Effector CD8-positive, alpha-beta T cell (primary cell): ENCODE data around the gene RHBDF1.
A peak's percentile ranks its signal among the peaks of the same experiment; 100 is the strongest.

Experiments
- DNase-seq: peaks from one replicate; lab custom pipeline; 2025; lab: John Stamatoyannopoulos, UW
- total RNA-seq, 4 experiments: gene quantifications; one replicate each; lab custom pipeline; 2026; lab: John Stamatoyannopoulos, UW

The RHBDF1 gene, protein sequence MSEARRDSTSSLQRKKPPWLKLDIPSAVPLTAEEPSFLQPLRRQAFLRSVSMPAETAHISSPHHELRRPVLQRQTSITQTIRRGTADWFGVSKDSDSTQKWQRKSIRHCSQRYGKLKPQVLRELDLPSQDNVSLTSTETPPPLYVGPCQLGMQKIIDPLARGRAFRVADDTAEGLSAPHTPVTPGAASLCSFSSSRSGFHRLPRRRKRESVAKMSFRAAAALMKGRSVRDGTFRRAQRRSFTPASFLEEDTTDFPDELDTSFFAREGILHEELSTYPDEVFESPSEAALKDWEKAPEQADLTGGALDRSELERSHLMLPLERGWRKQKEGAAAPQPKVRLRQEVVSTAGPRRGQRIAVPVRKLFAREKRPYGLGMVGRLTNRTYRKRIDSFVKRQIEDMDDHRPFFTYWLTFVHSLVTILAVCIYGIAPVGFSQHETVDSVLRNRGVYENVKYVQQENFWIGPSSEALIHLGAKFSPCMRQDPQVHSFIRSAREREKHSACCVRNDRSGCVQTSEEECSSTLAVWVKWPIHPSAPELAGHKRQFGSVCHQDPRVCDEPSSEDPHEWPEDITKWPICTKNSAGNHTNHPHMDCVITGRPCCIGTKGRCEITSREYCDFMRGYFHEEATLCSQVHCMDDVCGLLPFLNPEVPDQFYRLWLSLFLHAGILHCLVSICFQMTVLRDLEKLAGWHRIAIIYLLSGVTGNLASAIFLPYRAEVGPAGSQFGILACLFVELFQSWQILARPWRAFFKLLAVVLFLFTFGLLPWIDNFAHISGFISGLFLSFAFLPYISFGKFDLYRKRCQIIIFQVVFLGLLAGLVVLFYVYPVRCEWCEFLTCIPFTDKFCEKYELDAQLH
- 0.19 to 1.4 (median 0.70) reads per million in 4 experiments for total RNA-seq

DNA sequence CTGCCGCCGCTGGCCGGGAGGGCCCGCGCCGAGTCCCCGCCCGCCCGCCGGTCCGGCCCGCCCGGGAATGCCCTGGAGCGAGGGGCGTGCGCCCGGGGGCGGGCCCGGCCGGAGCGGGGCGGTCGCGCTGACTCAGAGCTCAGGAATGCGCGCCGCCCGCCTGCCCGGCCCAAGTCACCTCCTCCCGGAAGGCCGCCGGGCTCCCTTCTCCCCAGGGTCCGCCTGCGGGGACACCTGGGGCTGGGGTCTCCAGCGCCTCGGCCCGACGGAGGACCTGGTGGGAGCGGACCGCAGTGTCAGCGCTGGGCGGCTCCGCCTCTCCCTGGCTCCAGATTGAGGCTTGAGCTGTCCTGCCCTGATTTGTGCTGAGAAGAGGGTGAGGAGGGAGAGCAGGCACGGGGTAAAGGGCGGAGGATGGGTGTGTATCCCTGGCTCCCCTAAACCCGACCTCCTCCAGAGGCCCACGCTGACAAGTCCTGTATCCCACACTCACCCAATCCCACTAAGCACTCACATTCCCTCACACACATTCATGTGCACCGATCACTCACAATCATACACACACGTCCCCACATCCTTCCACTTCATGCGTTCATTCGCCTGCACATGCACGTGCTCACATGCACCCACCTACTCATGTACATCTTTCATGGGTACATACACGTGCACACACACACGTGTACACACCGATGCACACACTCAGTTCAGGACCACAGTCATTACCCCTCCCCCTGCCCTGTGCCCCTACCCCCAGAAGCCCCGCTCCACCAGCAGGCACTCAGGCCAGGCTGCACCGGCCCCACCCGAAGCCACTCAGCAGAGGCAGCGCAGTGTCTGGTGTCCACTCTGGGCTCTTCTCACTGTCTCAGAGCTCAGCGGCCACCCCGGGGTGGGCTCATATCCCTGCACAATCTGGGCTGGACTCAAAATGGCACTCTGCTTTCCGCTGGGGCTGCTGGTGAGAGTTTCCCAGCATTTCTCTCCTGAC is at the start of gene RHBDF1:
Gene RHBDF1 (minus strand): TSS at position 71 of the 988 bp plus-strand sequence. CDS start 7,616 bp downstream, outside the sequence.
- DNase-seq: no peak

DNA sequence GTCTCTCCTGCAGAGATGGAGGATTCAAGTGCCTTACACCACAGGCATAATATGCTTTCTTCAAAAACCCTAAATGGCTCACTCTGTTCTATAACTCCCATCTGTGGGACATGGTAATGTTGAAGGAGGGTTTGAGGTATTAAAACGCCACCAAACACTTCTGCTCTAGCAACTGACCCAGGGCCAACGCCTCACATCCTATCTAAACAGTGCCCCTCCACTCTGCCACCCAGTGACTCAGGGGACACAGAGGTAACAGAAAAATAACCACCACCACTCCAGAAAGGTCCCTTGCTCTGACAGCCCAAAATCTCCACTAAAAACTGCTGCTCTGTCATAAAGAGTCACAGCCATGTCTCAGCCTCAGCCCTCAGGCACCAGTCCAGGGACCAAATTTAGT is 48.3 kb upstream of the RHBDF1 start:
- no peak for DNase-seq

DNA sequence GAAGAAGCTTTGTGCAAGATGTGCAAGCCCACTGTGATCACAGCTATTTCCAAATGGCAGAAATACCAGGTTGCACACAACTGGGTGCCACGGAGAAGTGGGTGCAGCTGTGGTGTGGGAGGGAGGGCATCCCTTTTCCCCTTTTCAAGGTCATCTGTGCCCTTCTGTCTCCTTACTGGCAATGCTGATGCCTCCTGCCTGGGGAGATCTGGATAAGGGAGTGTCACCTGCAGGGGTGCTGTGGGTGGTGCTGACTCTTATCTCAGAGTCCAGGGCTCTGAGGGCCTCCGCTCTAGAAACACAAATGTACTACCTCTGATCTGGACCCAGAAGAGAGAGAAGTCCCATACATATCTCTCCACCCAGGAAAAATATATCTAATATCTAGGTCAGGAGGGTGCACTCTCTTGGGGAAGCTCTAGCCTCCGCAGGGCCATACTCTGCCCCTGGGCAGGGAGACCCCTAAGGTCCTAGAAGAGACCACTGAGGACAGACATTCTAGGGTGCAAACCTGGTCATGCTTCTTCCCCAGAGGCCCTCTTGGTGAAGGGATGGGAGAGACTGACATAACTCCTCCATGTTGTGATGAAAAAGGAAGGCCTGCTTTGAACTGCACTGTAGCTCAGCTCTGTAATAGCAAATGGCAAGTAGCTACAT is 47.5 kb upstream of the RHBDF1 start:
- no peak for DNase-seq

- no peak for DNase-seq
Measured at GRCh38 chr16:119295-119694, 46.9 kb upstream of the RHBDF1 start.

- DNase-seq: no peak
Measured at GRCh38 chr16:118857-119256, 46.4 kb upstream of the RHBDF1 start.

DNA sequence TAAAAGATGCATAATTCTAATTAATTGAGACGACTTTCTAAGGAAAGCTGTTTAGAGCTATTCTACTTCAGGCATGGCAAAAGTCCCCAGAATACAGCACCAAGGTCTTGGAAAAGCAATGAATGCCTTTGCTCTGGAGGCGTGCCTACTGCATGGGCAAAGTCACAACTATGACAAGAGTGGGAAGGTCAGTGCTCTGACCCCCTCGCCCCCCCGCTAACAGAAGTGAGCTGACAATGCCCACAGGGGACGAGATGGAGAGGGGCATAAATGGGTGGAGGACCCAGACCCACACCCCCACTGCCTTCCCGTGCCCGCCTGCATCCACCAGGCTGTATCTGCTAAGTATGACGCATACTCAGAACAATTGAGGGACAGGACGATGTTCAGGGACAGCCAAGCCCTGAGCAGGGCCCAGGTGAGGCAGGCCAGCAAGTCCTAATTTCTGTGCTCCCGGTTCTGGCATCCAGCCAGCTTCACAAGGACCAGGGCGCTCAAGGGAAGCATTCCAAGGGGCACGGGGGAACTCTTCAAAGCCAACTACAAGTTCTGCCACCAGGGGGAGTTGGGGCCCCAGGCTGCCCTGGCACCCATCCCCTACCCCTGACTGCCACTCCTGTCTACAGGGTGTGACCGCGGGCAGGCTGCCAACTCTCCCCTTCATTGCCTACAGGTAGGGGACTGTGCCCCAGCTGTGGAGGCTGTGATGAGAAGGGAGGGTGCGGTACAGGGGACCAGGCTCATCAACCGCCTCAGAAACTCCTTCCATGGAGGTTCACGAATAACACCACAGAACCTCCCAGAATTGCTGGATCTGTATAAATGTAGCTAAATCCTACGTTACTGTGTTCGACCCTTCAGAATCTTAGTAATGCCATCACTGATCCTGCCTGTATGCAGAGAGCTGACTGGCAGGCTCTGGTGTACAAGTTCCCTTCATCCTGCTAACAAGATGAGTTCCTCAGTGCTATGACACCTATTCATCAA is 45.2 kb upstream of the RHBDF1 start:
- peak; percentile 59 for DNase-seq

DNA sequence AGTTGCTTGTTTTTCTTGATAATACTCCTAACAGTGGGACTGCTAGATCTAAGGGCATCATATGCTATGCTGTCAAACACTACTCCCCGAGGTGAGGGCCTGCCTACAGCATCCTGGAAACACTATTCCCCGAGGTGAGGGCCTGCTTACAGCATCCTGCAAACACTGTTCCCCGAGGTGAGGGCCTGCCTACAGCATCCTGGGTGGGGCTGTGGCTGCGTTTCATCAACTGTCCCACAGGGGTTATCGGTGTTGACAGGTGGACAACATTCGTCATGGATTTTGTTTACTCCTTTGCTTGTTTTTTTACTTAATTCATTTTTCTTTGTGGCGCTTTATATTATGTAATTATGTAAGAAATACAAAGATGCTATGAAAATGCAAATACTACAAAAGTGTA is 43.6 kb upstream of the RHBDF1 start:
- no peak for DNase-seq

DNA sequence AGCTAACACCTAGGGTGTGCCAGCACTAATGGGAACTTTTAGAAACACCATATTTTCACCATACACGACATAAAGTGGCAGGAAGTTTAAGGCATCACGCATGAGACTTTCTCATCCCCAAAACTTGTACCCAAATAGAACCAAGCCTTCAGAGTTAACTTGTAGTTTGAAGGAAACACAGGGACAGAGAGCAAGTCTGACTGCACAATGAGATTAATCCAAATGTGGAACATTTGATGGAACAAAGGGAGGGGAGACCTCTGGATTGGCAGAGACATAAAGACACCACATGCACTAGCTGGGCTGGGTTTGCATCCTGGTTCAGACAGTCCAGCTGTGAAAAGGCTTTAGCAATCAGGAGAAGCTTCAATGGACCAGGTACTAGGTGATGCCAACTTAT is 41.9 kb upstream of the RHBDF1 start:
- no peak for DNase-seq

DNA sequence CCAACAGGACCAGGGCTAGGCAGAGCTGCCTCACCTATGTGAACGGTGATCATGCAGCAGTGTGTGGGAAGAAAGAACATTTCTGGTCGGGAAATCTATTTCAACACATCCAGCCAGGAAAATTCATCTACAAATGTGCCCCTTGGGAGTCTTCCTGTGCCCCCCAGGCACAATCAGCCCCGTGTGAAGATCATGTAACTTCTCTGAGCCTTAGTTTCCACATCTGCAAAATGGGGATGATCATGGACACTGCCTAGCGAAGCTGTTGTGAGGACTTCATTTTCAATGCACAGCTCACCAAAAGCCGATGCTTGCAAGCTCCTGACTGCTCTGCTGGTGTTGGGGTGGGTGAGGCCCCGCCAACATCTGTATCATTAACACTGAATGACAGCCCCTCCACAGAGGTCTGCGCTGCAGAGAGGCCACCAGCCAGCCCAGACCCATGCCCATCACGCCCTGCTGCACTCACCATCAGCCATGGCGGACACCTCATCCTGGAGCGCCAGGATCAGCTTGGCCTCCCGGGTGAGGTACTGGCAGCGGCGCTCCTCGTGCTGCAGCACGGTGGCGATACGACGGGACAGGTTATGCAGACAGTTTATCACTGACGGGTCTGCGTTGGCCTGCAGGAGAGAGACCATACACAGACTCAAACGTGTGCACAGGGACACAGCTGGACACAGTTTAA is 39.9 kb upstream of the RHBDF1 start:
- DNase-seq: no peak

GRCh38 chr16:106623-107324 is 34.3 kb upstream of the RHBDF1 start:
- peak; percentile 20 for DNase-seq

DNA sequence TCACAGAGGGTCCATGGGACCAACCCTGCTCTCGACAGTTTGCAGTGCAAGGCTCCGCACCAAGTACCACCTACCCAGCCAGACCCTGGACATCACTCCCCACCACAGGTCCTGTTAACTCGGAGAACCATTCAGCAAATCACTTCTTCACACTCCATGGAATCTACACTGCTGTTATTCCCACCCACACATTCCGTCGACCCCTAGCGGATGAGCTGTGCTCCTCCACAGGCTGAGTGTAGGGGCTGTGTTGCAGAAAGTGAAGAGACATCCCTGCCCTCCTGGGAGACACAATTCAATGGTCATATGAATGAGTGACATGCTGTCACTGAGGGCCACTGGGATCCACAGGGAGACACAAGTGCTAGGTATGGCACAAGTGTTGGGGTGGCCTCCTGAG is 33.1 kb upstream of the RHBDF1 start:
- no peak for DNase-seq

DNA sequence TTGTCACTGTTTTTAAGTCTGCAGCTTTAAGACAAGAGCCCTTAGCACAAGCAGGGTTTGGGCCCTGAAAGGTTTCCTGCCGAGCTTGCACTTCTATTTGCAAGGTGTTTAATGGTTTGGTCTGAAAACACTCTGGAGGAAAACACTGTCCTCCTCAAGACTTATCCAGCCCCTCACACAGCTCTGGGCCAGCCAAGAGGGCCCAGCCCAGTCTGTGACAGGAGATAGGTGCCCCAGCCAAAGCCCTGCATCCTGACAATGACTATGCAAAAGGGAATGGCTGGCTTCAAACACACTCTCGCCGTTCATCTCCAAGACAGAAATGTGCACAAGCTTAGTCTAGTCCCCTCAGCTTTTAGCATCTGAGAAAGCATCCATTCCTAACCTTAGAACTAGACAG is 32.5 kb upstream of the RHBDF1 start:
- no peak for DNase-seq

DNA sequence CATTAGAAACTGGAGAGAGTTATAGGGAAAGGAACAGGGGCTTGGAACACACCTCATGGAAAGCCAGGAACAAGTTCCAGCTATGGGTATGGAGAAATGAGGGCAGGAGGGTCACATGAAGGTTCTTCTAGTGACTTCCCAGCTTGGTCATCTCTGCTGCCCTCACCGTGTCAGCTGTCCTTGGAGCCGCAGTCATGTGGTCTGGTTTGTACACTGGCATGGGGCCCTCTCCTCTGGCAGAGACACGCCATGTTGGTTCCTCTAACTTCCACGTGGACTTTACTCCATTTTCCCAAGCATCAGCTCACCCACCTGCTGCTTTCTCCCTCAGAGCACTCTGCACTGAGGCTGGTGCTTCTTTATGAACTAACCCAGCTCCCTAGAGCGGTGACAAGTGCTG is 31.9 kb upstream of the RHBDF1 start:
- DNase-seq: no peak

GRCh38 chr16:102060-102855 is 29.8 kb upstream of the RHBDF1 start:
- no peak for DNase-seq

- no peak for DNase-seq
Measured at GRCh38 chr16:101586-101985, 29.2 kb upstream of the RHBDF1 start.

DNA sequence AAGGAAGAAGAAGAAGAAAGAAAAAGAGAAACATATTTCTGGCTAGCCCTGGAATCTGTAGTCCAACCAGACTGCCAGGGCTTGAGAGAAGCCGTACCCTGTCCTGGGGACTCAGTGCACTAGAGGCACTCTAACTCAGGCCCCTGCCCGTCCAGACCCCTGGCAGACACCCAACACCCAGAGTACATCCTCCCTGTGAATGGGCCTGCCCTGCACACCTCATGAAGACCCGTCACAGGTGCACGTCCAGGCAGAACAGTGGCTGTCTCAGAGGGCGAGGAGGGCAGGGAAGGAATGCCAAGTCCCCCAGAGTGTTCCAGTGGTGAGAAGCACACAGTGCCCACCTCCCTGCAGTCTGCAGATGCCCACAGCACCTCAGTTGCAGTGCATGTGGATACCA is 28.6 kb upstream of the RHBDF1 start:
- DNase-seq: no peak

DNA sequence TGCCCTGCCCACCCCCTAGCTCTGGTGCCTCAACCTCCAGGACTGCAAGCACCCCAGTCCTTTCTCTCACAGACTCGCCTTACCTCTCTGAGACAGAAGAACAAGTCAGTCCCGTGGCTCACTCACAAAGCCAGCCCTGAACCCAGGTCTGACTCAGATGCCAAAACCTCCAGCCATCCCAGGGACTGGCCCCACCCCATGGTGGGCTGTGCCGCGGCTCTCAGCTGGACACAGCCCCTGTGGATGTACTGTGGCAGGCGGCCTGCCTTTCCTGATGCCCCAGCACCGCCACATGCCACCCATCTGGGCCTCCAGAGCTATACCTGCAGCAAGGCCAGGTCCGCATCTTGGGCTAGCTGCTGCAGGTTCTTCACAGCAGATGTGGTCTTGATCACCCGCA is 25.4 kb upstream of the RHBDF1 start:
- DNase-seq: no peak

- peak; percentile 84 for DNase-seq
Measured at GRCh38 chr16:96935-97381, 24.5 kb upstream of the RHBDF1 start.
